Stimulated activated CD8-positive, alpha-beta memory T cell treated with anti-CD3 and anti-CD28 coated beads, Interleukin-12 subunit alpha, Interleukin-12 subunit beta, amount 100 ng/mL, for 24 hours (primary cell): Measurements from ENCODE around the gene APPL2.

ENCODE experiments used
- DNase-seq: peaks from one replicate; pipeline ENCODE4 v3.0.0-alpha.2; 2020; ENCODE audit errors: extremely low read depth

Gene APPL2

DNA sequence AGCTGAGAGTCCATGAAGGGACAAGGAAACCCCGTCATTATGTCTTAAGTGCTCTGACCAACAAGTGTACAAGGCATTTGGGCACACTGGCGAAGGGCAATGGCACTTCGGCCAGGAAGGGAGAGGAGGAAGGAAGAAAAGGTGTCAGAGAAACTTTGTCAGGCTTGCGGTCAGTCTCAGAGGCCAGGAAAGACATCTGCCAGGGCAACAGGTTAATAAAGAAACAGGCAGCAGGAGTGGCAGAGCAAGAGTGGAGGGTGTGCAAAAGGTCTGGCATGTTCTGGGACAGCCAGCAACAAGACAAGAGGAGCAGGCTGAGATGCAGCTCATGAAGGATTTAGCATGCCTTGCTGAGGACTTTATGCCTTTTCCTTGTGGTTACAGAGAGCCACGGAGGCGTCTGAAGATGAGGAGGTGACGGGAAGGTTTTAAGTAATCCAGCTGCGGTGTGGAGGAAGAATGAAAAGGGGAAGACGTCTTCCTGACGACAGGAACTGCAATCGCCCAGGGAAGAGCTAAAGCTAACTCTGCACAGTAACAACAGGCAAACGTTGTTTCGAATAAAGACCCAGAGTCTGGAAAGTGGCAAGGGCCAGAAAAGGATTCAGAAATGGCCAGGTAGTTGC, 13.1 kb downstream of the APPL2 start:
- no peak for DNase-seq

DNA sequence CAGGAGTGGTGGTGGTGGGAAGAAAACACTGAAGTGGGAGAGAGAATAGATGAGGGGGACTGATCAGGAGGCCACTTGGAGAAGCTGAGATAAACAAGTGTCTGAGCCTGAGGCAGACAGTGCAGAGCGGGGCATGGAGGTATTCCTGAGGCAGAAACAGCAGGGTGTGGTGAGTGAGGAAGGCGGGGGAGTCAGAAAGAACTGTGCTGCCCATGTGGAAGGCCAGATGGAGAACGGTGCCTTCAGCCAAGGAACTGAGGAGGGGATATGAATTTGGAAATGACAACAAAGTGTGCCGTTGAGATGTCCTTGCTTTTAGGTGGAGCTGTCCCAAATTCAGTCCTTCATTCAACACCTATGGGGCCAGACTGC, 13.7 kb downstream of the APPL2 start:
- DNase-seq = no peak

DNA sequence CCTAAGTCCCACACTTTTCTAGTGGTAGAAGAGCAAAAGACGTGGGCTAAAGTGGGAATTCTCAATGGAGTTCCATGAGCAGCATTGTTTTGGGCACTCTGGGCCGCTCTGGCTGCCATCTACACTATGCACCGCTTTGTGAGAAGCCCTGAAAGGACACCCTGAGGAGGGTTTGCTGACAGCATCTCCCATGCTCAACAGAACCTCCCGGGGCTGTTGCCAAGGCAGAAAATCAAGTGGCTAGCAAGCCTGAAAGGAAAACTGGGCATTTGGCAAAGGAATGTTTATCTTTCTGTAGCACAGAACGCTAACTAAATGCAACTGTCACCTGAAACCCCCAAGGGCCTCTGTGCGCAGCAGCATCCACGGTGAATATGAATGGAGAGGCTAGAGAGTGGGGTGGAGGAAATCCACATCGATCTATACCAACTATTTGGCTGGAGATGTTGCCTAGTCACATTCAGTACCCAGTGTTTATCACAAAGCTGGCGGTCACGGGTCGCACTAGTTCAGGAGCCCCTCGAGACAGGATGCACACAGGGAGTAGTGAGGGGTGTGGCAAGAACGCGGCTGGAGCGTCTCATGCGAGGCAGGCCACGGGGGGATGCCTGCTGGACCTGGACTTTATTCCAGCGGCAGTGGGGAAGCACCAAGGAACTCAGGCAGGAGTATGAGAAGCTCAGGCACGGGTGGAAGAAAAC, 14.2 kb downstream of the APPL2 start:
- no peak for DNase-seq

DNA sequence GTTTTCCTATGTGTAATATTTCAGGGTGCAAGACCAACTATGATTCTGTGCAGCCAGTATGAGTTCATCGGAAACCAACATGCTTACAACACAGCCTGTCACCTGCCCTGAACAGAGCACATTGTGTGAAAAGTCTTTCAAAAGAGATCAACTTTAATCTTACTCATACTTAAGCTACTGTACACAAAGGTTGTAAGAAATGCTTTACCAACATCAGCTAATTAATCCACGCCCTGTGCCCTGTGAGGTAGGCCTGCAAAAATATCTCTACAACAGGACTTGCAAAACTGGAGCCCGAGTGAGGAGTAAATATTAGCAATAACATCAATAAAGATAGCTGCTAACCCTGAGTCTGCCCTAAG, 15.1 kb downstream of the APPL2 start:
- no peak for DNase-seq

DNA sequence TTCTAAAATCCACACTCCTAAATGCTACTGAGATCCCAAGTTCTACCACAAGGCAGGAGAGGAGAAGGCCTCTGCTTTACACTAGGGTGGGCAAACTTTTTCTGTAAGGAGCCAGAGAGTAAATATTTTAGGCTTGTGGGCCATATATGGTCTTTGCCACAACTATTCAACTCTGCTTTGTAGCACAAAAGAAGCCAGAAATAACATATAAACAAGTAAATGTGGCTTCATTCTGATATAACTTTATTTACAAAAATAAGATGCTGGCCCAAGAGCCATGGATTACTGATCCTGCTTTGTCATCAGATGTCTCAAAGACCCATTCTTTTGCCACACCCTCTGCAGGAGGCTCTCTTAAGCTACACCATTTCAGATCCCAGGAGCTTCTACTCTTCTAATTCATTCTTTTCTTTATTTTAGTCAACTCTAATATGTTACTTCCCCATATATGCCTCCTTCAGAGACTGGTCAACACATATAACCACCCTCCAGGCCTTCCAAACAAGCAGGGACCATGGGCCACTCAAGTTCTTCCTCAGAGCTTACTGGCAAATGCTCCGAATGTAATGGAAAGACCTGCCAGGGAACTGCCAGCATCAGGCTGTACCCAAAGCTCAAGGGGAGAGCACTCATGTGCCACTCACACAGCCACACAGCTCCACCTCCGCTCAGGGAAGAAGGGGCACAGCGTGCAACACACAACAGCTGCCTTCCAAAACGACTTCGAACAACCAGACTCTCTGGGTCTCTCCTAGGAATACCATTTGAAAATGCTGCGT, 15.6 kb downstream of the APPL2 start:
- no peak for DNase-seq

DNA sequence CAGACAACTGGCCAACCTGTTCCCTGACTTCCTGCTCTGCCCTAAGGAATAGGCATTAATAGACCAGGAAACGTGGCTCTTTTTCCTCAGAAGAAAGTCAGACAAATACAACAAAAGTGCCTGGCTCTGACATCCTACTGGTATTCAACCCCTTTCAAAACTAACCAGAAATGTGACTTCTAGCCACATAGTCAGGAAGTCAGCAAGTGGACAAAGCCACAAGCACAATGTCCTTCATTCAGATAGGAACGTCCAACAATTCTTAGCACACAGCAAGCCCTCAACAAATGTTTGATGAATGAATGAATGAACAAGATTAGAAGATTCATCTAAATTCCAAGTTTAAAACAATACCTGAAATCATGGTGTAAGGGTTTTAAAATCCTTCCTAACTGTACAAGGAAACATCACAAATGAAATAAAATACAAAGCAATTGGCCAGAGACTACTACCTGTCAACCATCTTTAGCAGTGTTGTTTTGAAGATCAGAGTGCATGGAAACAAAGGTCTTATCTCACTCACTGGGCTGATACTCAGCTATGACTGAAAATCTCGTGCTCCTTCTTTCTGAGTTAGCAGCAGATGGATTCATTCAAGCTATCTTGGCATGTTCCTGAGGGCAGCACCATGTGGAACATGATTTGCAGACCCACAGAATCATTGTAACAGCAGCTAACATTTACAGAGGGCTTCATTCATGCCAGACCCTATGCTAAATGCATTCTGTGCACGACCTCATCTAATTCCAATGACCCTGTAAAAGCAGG, 16.5 kb downstream of the APPL2 start:
- DNase-seq = no peak

DNA sequence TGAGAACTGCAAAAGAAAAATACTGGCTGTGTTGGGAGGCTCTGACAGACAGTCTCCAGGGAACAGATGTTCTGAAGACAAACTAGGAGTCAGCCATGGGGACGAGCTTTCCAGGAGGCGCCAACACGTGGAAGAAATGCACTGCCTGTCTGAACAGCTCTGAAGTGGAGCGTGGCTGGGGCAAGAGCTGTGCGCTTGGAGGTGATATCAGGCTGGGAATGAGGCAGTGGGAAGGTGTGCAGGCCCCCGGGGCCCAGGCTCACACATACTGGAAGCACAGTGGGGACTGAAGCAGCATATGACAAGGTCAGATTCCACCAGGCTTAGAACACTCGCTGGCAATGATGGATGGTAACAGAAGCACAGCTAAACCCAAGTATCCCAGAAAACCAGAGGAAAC, 17.5 kb downstream of the APPL2 start:
- DNase-seq = no peak

DNA sequence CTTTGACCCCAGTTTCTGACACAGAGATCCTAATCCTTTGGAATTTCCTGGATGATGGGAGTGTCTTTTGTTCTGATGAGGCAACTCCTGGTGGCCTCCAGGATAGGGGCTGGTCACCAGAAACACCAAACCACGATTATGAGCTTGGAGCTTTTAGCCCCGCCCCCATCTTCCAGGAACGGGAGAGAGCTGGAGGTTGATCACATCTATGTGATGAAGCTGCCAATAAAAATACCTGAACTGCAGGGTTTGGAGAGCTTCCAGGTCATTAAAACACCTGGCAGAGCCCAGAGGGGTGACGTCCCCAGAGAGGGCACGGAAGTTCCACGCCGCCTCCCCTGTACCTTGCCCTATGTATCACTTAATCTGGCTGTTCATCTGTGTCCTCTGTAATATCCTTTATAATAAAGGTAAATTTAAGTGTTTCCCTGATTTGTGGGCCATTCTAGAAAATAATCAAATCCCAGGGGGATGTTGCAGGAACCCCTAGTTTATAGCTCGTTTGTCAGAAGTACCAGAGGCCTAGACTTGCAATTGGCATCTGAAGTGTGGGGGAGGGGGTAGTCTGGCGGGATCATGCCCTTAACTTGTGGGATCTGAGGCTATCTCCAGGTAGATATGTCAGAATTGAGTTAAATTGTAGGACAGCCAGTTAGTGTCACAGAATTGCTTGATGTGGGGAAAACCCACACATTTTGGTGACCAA, 21.2 kb downstream of the APPL2 start:
- no peak for DNase-seq

DNA sequence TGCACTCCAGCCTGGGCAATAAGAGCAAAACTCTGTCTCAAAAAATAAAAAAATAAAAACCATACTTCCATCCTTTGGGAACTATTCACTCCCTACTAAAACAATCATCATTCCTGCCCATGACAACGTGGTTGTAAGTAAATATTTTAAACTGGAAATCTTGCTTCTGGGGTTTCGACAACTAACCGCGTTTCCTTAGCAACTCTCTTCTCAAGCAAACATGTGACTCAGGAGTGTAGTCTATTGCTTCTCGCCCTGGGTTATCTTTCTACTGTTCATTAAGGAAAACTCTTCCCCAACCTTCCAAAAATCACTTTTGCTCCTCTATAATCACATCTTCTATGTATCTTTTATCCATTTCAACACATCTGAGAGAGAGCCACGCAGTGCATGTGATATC, 21.8 kb downstream of the APPL2 start:
- DNase-seq = no peak

DNA sequence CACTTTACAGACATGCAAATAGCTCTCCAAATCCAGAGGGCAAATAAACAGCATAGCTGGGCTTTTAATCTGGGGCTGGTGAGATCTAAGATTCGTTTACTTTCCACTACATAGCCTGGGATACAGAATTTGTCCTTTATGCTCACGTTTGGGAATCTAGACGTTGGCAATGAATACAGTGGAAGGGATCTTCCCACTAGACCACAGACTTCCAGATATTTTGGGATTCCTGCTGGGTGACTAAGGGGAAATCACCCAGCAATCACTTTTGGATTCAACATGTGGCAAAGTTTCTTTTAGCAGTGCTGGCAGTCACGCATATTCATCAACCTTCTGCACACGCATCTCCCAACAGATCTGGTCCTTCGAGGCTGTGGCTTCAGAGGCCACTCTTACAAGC, 23.5 kb downstream of the APPL2 start:
- DNase-seq = no peak

DNA sequence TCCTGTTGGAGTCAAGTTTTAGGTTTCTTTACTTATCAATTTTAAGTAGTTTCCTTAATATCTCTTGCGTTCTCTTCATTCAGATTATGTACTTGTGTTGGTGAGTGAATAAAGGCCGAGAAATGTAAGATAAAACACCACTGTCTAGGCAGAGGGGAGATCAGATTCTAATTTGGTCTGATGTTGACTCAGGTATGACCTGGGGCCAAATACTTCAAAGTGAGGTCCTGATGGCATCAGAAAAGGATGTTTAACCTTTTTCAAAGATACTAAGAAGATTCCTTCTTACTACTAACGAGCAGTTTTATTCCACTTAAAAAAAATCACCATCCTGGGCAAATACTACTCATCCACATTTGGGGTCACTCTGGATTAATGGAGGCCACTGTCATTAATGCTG, 26.9 kb downstream of the APPL2 start:
- DNase-seq = no peak

DNA sequence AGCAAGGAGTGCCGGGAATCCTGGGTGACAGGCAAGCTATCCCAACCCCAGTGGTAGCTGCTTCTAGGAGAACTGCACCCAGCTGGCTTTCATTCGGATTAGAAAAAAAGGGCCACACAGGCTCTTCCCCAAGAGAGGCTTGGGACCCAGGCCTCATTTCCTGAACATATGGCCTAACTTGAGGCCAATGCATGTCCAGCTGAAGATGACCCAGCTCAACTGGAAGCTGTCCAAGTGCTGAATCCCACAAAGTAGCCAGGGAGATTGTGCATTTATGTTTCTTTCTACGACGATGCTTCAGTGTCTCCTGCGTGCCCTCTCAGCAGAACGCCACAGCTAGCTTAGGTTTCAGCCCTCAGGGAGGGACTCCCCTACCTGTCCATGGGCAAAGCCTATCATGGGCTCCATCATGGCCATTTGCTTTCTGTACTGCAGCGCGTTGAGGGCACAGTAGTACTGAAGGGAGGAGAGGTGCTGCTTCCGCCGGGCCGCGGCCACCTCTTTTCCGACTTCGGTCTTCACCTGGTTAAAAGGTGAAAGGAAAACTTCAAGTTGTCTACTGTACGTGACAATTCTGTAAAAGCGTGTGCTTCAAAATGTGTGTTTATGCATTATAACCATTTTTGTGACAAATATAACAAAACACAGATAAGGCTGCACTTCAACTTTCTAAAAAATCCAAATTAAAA, 29.1 kb downstream of the APPL2 start:
- no peak for DNase-seq

DNA sequence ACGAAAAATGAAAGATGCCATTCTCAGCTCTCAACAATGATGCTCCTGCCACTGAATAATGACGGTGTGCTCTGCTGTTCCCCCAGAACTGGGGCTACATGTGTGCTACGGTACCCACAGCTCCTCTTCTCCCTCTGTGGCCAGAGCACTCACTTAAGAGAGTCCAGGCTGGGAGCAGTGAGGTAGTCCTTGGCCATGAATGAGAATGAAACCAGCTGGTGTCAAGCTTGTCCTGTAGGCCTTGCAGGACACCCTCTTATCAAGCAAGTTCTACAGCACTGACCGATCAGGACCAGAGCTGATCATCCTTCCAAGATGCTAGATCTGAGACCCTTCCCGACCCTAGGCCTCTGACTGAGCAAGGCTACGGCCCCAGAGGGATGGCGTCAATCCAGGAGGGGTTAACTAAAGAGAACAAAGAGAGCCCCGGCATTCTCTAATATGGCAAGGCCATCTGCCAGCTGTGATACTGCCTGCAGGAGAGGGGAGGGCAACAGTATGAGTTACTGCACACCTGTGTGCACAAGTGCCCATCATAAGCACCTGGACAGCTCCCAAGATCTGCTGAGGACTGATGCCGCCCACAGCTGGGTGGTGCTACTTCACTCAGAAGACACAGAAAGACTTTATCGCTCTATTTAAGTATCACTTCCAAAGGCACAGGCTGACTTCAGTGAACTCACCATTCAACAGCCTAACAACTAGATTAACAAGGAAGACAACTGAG, 30.5 kb downstream of the APPL2 start:
- DNase-seq = no peak

DNA sequence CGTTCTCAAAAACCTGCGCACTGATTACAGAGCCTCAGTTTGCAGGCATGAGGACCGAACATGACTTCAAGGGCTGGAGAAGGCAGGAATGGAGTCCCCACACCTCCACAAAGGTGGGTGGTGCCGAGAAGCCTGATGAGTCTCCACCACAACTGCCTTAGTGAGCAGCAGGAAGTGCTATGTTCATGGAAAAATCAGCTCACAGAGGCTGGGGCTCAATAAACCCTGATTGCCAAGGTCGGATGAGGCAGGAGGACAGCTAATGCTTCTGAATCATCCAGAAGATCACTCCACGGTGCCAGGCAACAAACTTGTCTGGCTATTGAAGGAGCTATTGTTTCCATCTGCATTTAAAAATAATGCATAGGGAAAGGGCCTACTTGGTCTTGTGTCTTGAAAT, 31.1 kb downstream of the APPL2 start:
- no peak for DNase-seq

DNA sequence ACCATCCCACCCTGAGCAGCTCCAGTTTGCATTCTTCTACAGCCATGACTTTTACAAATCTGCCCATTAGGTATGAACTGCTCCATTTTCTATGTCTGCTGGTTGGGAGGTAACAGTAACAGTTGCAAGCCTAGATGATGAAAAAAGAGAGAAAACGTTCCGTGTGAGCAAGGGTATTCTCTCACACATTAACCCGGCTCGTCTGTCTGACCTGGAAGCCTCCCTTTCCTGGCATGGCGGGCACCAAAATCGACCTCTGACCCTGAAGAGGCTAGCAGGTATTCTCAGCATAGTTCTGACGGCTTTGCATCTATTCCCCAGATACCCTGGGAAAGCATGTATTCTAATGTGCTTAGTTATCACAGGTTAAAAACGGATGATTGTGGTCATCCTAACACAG, 31.8 kb downstream of the APPL2 start:
- DNase-seq = no peak

DNA sequence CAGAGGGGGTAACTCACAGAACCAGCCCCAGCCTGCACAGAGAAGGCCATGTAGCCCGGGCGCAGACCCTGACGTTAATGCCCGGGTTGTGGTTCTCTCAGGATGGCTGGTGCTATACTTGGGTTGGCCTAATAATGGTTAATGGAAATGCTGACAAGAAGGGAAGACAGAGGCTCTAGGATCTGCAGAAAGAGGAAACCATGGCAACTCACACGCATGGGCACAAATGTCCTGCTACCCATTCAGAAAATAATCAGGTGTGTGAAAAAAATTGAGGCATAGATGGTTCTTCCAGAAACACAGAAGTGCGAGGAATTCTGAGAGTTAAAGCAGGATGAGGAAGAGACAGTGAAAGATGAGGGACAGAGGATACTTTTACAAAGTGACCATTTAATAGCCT, 33.8 kb downstream of the APPL2 start:
- no peak for DNase-seq

DNA sequence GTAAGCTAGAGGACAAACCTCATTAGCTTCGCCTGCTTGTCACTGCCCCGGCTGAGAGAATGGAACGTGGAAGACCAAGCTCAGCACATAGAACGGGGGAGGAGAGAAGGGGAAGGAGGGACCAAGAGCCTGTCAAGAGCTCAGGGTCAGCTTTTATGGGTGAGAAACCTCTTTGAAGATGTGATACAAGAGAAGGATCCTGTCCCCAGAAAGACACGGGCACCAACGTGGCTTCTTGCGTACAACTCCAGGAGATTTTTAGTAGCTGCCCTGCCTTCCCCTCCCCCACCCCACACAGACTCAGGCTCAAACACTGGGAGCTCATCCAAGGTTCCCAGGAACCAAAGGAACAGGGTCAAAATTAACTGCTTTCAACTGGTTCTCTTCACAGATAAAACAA, 34.7 kb downstream of the APPL2 start:
- DNase-seq = no peak

DNA sequence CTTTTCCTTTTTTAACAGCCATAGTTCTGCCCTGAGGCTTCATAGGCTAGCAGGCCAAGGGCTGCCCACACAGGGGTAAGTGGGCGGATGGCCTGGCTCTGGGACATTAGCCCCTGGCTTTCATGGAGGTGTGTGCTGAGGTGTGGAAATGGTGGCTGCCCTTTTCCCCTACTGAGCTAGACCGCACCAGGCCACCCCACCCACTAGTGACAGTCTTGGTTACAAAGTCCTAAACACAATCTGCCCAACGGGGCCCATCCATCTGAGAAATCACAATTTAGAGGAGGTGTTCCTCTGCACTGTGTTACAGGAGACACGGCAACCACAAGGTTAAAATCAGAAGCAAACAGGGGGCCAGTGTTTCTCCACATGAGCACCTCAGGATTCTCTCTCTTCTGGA, 35.6 kb downstream of the APPL2 start:
- DNase-seq = no peak

DNA sequence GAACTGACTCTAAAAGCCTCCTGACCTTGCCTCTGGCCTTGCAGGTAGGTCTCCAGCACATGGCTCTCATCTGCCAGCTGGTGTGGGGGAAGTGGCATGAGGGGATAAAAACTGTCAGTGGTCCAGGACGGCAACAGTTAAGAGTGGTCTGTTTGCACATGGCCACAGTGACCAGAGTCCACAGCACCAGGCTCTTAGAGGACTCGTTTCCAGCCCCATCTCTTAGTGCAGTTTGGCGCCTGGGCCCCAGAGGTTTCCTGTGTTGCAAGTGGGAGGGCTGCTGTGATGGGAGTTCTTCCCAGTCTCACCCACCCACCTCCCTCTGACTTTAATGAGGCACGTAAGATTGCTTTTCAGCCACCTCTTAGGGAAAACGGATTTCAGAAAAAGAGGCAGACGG, 37.0 kb downstream of the APPL2 start:
- no peak for DNase-seq

DNA sequence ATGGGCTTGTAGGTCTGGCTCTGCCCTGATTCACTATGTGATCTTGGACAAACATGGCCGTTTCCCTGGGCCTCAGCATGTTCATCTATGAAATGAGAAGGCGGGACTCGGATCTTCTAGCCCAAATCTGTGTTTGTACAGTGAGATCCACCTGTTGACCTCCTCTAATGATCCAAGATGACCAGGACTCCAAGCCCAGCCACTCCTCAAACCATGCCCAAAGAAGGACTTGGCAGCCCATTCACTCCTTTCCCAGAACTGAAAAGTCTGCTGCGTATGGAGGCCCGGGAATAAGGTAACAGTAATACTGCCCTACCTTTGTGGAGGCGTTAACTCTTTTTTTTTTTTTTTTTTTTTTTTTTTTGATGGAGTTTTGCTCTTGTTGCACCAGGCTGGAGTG, 39.9 kb downstream of the APPL2 start:
- DNase-seq = no peak

DNA sequence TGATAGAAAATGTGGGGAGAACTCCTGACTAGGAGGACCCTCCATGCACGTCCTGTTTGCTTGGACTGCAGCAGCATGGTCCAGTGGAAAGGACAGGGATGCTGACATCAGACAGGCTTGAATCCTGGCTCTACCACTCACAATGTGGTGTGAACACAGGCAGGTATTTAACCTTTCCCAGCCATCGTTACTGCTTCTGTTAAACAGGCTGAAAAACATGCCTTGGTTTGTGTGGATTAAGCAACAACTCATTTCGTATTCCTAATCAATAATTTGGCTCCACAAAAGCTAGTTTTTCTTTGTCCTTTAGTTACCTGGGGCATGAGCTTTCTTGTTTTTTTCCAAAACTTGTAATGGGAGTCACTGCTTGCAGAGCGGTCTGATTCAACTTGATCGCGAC, 41.0 kb downstream of the APPL2 start:
- no peak for DNase-seq
